ENCODE measurements around the gene PSMD1. TPM values are rescaled to one million over a fixed set of nuclear protein-coding genes. Genes with fewer than 3 reads are reported as not detected.

Gene PSMD1
- total RNA-seq, 1 donor from 2014 or later, result 91.6 TPM

GRCh38 chr2:231115651-231116050, 59.0 kb downstream of the PSMD1 start:
- Mint-ChIP-seq H3K4me3 (no peak overlapping the region), H3K4me1 (ENCODE audit: unreplicated experiment) (peaks cover 6% of the 10 kb centered on the region), H3K9me3 (no peaks in the 10 kb centered on the region), H3K27me3 (no peaks in the 10 kb centered on the region), H3K36me3 (peaks cover 14% of the 10 kb centered on the region), H3K27ac (no peak overlapping the region)
- DNase-seq (ENCODE audit: extremely low spot score, unreplicated experiment), result no peak
- TF ChIP-seq, protein P1, sequence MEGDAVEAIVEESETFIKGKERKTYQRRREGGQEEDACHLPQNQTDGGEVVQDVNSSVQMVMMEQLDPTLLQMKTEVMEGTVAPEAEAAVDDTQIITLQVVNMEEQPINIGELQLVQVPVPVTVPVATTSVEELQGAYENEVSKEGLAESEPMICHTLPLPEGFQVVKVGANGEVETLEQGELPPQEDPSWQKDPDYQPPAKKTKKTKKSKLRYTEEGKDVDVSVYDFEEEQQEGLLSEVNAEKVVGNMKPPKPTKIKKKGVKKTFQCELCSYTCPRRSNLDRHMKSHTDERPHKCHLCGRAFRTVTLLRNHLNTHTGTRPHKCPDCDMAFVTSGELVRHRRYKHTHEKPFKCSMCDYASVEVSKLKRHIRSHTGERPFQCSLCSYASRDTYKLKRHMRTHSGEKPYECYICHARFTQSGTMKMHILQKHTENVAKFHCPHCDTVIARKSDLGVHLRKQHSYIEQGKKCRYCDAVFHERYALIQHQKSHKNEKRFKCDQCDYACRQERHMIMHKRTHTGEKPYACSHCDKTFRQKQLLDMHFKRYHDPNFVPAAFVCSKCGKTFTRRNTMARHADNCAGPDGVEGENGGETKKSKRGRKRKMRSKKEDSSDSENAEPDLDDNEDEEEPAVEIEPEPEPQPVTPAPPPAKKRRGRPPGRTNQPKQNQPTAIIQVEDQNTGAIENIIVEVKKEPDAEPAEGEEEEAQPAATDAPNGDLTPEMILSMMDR (conservative IDR thresholded peaks at IDR 0.05), result no peak

- no peak overlapping the region for H3K27ac Mint-ChIP-seq
- peaks cover 6% of the 10 kb centered on the region for H3K4me1 Mint-ChIP-seq (ENCODE audit: unreplicated experiment)
Measured at GRCh38 chr2:231117148-231117547, 60.5 kb downstream of the PSMD1 start.

GRCh38 chr2:231117922-231118613, 61.4 kb downstream of the PSMD1 start:
- Mint-ChIP-seq H3K9me3 (no peaks in the 10 kb centered on the region), H3K4me1 (ENCODE audit: unreplicated experiment) (peaks cover 7% of the 10 kb centered on the region)
- TF ChIP-seq, protein P1 (conservative IDR thresholded peaks at IDR 0.05), result no peak

More at GRCh38 chr2:231117148-231117547, 60.5 kb downstream of the PSMD1 start:
- Mint-ChIP-seq H3K27me3 (no peaks in the 10 kb centered on the region), H3K9me3 (no peaks in the 10 kb centered on the region), H3K36me3 (peaks cover 9% of the 10 kb centered on the region), H3K4me3 (no peak overlapping the region)
- no peak for DNase-seq (ENCODE audit: extremely low spot score, unreplicated experiment)
- TF ChIP-seq, protein P1 (conservative IDR thresholded peaks at IDR 0.05), result no peak

DNA sequence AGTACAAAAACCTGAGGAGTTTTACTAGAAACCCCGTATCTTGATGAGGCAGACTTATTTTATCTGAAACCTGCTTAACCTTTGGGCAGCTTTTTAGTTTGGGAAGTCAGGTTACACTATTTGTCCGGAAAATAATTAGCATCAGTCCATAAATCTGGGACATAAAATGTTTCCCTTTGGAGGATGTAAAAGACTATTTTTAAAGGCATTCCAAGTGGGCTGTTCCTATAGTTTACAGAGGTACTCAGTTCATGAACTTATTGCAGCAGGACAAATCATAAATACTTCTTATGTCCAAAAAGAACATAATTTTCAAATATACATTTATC, 61.9 kb downstream of the PSMD1 start:
- DNase-seq (ENCODE audit: extremely low spot score, unreplicated experiment), result no peak
- TF ChIP-seq, protein P1 (conservative IDR thresholded peaks at IDR 0.05), result no peak
- Mint-ChIP-seq H3K27ac (no peak overlapping the region), H3K4me3 (no peak overlapping the region), H3K9me3 (no peaks in the 10 kb centered on the region), H3K4me1 (ENCODE audit: unreplicated experiment) (peaks cover 12% of the 10 kb centered on the region), H3K36me3 (peaks cover 1% of the 10 kb centered on the region), H3K27me3 (no peaks in the 10 kb centered on the region)

More at GRCh38 chr2:231117922-231118613, 61.4 kb downstream of the PSMD1 start:
- no peaks in the 10 kb centered on the region for H3K27me3 Mint-ChIP-seq
- no peak overlapping the region for H3K4me3 Mint-ChIP-seq
- DNase-seq (ENCODE audit: extremely low spot score, unreplicated experiment), result no peak
- no peak overlapping the region for H3K27ac Mint-ChIP-seq
- peaks cover 5% of the 10 kb centered on the region for H3K36me3 Mint-ChIP-seq

- Mint-ChIP-seq H3K27me3 (no peaks in the 10 kb centered on the region), H3K9me3 (no peaks in the 10 kb centered on the region), H3K36me3 (peaks cover 4% of the 10 kb centered on the region), H3K4me1 (ENCODE audit: unreplicated experiment) (peaks cover 25% of the 10 kb centered on the region), H3K27ac (peak overlapping the region; percentile 9), H3K4me3 (no peak overlapping the region)
- TF ChIP-seq, protein P1 (conservative IDR thresholded peaks at IDR 0.05), result no peak
- no peak for DNase-seq (ENCODE audit: extremely low spot score, unreplicated experiment)
Measured at GRCh38 chr2:231123362-231123898, 66.8 kb downstream of the PSMD1 start.
